ENCODE measurements around the gene ZYG11A. TPM values are rescaled to one million over a fixed set of nuclear protein-coding genes. Genes with fewer than 3 reads are reported as not detected.

The ZYG11A gene
- total and polyA plus RNA-seq, 3 donors from 2014 or later, result 6.4 to 9.8 (median 8.7) TPM

GRCh38 chr1:52937433-52938182, 95.0 kb downstream of the ZYG11A start:
- no peak overlapping the region for H3K4me3 ChIP-seq
- intact Hi-C loops (cut with DNase I; ENCODE audit: low total_unique reads), result no loop called here
- no peak for DNase-seq
- no peak for TF ChIP-seq CTCF (IDR thresholded peaks at IDR 0.05)
- TF ChIP-seq POLR2A (IDR thresholded peaks at IDR 0.05), result no peak
- H3K36me3 ChIP-seq (ENCODE audit: low read depth, missing control alignments), result no peaks in the 10 kb centered on the region
- no peaks in the 10 kb centered on the region for H3K27me3 ChIP-seq
- no peaks in the 10 kb centered on the region for H3K9me3 ChIP-seq
- WGBS, 2 donors, result 91 to 92% methylated on average over 3 of the region's 3 CpGs
- no peaks in the 10 kb centered on the region for H3K4me1 ChIP-seq
- no peak overlapping the region for H3K27ac ChIP-seq

GRCh38 chr1:52938183-52938451, 95.6 kb downstream of the ZYG11A start:
- Histone ChIP-seq H3K4me1 (no peaks in the 10 kb centered on the region), H3K27ac (no peak overlapping the region), H3K36me3 (ENCODE audit: low read depth, missing control alignments) (no peaks in the 10 kb centered on the region), H3K4me3 (no peak overlapping the region), H3K9me3 (no peaks in the 10 kb centered on the region), H3K27me3 (no peaks in the 10 kb centered on the region)
- TF ChIP-seq CTCF (IDR thresholded peaks at IDR 0.05) (no peak), POLR2A (IDR thresholded peaks at IDR 0.05) (no peak)
- no peak for DNase-seq
- 93 to 97% methylated on average over 1 of the region's 1 CpG for WGBS, 2 donors
- intact Hi-C loops (cut with DNase I; ENCODE audit: low total_unique reads), result no loop called here

DNA sequence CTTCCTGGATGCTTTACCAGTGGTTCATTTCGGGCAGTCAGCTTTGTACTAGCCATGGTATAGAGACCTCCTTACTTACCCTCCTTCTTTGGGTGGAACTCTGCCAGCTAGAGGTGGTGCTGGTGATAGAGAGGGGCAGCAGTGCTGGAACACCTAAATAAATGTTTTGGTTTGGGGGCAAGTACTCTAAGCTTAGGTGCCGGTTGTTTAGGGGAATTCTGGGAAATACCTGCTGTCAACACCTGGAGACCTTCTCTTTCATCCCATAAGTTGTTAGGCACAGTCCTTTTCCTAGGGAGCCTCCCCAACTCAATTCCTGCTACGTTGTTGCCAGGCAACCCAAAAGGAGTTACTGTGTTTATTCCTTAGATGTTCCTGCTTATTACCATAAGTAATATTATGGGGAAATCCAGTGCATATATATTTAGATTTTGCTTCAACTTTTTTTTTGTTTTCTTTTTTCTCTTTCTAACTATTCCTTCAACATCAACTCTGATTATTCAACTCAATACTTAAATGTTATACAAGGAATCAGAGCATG, 101.4 kb downstream of the ZYG11A start:
- H3K27me3 ChIP-seq, result no peaks in the 10 kb centered on the region
- H3K27ac ChIP-seq, result no peak overlapping the region
- TF ChIP-seq CTCF (IDR thresholded peaks at IDR 0.05) (no peak), POLR2A (IDR thresholded peaks at IDR 0.05) (no peak)
- no peaks in the 10 kb centered on the region for H3K4me1 ChIP-seq
- H3K36me3 ChIP-seq (ENCODE audit: low read depth, missing control alignments), result no peaks in the 10 kb centered on the region
- no peak for DNase-seq
- whole genome bisulfite sequencing, 2 donors, result 52 to 61% methylated on average over 3 of the region's 3 CpGs
- H3K9me3 ChIP-seq, result no peaks in the 10 kb centered on the region
- intact Hi-C loops (cut with DNase I; ENCODE audit: low total_unique reads), result no loop called here
- no peak overlapping the region for H3K4me3 ChIP-seq

GRCh38 chr1:52944566-52944965, 102.0 kb downstream of the ZYG11A start:
- Histone ChIP-seq H3K36me3 (ENCODE audit: low read depth, missing control alignments) (no peaks in the 10 kb centered on the region), H3K4me1 (no peaks in the 10 kb centered on the region), H3K9me3 (no peaks in the 10 kb centered on the region), H3K4me3 (no peak overlapping the region), H3K27me3 (no peaks in the 10 kb centered on the region), H3K27ac (no peak overlapping the region)
- DNase-seq, result no peak
- intact Hi-C loops (cut with DNase I; ENCODE audit: low total_unique reads), result no loop called here
- 72 to 90% methylated on average over 10 of the region's 10 CpGs for WGBS, 2 donors
- no peak for TF ChIP-seq CTCF (IDR thresholded peaks at IDR 0.05)

MicroRNAs within 50 kb of the gene (microRNA counts, 767-probe panel; counts per million panel counts)
- 0 to 152 counts per million in 2 donors for microRNA hsa-miR-1273f
- 0 to 152 counts per million in 2 donors for microRNA hsa-miR-1273g-5p

Small RNA genes lying within 50 kb of the gene (microRNA-seq; reads per million reads assigned to microRNA genes)
- 0 reads per million in 2 donors for gene MIR1273F (ENCODE audit: borderline number of aligned reads in 2 of 2, borderline replicate concordance in 1 of 2)
- gene MIR1273G (ENCODE audit: borderline number of aligned reads in 2 of 2, borderline replicate concordance in 1 of 2), result 0 reads per million in 2 donors
- gene MIR5095 (ENCODE audit: borderline number of aligned reads in 2 of 2, borderline replicate concordance in 1 of 2), result 0 reads per million in 2 donors

Small RNA genes lying within 50 kb of the gene (small RNA-seq; reads per million reads assigned to genes)
- gene AC099677.1 (0 reads per million in 2 donors), gene AC099677.2 (0 reads per million in 2 donors), gene MIR1273F (0 reads per million in 2 donors), gene MIR1273G (0 reads per million in 2 donors), gene MIR5095 (0 reads per million in 2 donors), gene RNU6-969P (0 reads per million in 2 donors)

Other genes starting within 250 kb of the ZYG11A start
- gene GPX7, start 240.4 kb upstream of the ZYG11A start, total RNA-seq, result 10 to 100 TPM; 23.2 to 26.6 TPM
- gene GPX7, start 240.4 kb upstream of the ZYG11A start, polyA plus RNA-seq (ENCODE audit: insufficient read depth, low read depth, low replicate concordance), result 14.5 TPM
- 1 to 10 TPM; 4.8 to 5.0 TPM for gene SHISAL2A, start 209.6 kb upstream of the ZYG11A start, total RNA-seq
- 2.2 TPM for gene SHISAL2A, start 209.6 kb upstream of the ZYG11A start, polyA plus RNA-seq (ENCODE audit: insufficient read depth, low read depth, low replicate concordance)
- 10 to 100 TPM; 10.0 to 11.5 TPM for gene COA7, start 144.4 kb upstream of the ZYG11A start, total RNA-seq
- 8.7 TPM for gene COA7, start 144.4 kb upstream of the ZYG11A start, polyA plus RNA-seq (ENCODE audit: insufficient read depth, low read depth, low replicate concordance)
- gene ZYG11B, start 116.3 kb upstream of the ZYG11A start, total RNA-seq, result 10 to 100 TPM; 73.1 to 76.6 TPM
- 17.7 TPM for gene ZYG11B, start 116.3 kb upstream of the ZYG11A start, polyA plus RNA-seq (ENCODE audit: insufficient read depth, low read depth, low replicate concordance)
- gene ECHDC2, start 79.0 kb downstream of the ZYG11A start, total RNA-seq, result 100 to 1,000 TPM; 237 to 296 TPM
- gene ECHDC2, start 79.0 kb downstream of the ZYG11A start, polyA plus RNA-seq (ENCODE audit: insufficient read depth, low read depth, low replicate concordance), result 168 TPM
- 100 to 1,000 TPM; 103 to 108 TPM for gene SCP2, start 84.5 kb downstream of the ZYG11A start, total RNA-seq
- 102 TPM for gene SCP2, start 84.5 kb downstream of the ZYG11A start, polyA plus RNA-seq (ENCODE audit: insufficient read depth, low read depth, low replicate concordance)
- gene PODN, start 219.5 kb downstream of the ZYG11A start, total RNA-seq, result 100 to 1,000 TPM in 1 of 2 donors, 10 to 100 TPM in 1; 87.5 to 104 TPM
- 69.3 TPM for gene PODN, start 219.5 kb downstream of the ZYG11A start, polyA plus RNA-seq (ENCODE audit: insufficient read depth, low read depth, low replicate concordance)